ENCODE measurements around the gene ZNF563.
A peak's percentile ranks its signal among the peaks of the same experiment; 100 is the strongest.

The ZNF563 gene

GRCh38 chr19:12294249-12295158, 38.9 kb downstream of the ZNF563 start, which contains the start of gene ZNF44:
ZNF44 (minus strand) TSS chr19:12294883; CDS start chr19:12294694, 189 bp downstream.
- DNase-seq (ENCODE audit: low read depth, low spot score): peak; percentile 99

- DNase-seq (ENCODE audit: low read depth, low spot score): peak; percentile 93
Observed at GRCh38 chr19:12293777-12294248, 39.6 kb downstream of the ZNF563 start.

- DNase-seq (ENCODE audit: low read depth, low spot score): no peak
Observed at GRCh38 chr19:12289790-12290065, 43.7 kb downstream of the ZNF563 start.

- no peak for DNase-seq (ENCODE audit: low read depth, low spot score)
Observed at GRCh38 chr19:12287958-12288500, 45.4 kb downstream of the ZNF563 start.

GRCh38 chr19:12284631-12285030, 48.8 kb downstream of the ZNF563 start:
- DNase-seq (ENCODE audit: low read depth, low spot score): no peak

- no peak for DNase-seq (ENCODE audit: low read depth, low spot score)
Observed at GRCh38 chr19:12284226-12284625, 49.2 kb downstream of the ZNF563 start.

GRCh38 chr19:12278713-12279112, 54.7 kb downstream of the ZNF563 start:
- no peak for DNase-seq (ENCODE audit: low read depth, low spot score)

- DNase-seq (ENCODE audit: low read depth, low spot score): no peak
Observed at GRCh38 chr19:12272980-12273901, 60.2 kb downstream of the ZNF563 start.

- DNase-seq (ENCODE audit: low read depth, low spot score): no peak
Observed at GRCh38 chr19:12272386-12272785, 61.0 kb downstream of the ZNF563 start.

GRCh38 chr19:12270854-12271253, 62.6 kb downstream of the ZNF563 start:
- no peak for DNase-seq (ENCODE audit: low read depth, low spot score)
